DND-41 (cell line): ENCODE data around the gene SMIM9.

Experiments used
- EZH2 ChIP-seq: IDR thresholded peaks from 3 replicates; pipeline ENCODE4 v1.6.1; 2012; ENCODE audit warnings: borderline replicate concordance, low read depth, mild to moderate bottlenecking, moderate library complexity, low read length, inconsistent platforms; ENCODE audit not compliant: severe bottlenecking
- TF ChIP-seq, protein P1 (sequence below): IDR thresholded peaks from 2 replicates; pipeline ENCODE4 v1.5.1; 2012; ENCODE audit warnings: borderline replicate concordance, low read length, moderate library complexity, mild to moderate bottlenecking; ENCODE audit not compliant: poor library complexity, severe bottlenecking; ENCODE audit errors: extremely low read depth

DNA sequence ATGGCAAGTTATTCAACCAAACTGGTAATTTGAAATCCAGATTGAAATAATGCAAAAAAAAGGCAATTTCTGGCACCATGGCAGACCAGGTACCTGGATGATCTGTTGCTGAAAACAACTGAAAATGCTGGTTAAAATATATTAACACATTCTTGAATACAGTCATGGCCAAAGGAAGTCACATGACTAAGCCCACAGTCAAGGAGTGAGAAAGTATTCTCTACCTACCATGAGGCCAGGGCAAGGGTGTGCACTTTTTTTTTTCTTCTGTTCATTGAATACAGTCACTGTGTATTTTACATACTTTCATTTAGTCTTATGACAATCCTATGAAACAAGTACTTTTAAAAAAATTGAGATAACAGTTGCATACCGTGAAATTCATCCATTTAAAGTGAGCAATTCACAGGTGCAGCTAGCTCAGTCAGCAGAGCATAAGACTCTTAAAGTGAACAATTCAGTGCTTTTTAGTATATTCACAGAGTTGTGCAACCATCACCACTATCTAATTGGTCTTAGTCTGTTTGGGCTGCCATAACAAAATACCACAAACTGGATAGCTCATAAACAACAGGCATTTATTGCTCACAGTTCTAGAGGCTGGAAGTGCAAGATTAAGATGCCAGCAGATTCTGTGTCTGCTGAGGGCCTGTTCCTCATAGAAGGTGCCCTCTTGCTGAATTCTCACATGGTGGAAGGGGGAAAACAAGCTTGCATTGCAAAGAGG lies 24.4 kb downstream of the SMIM9 start:
- TF ChIP-seq, protein P1, sequence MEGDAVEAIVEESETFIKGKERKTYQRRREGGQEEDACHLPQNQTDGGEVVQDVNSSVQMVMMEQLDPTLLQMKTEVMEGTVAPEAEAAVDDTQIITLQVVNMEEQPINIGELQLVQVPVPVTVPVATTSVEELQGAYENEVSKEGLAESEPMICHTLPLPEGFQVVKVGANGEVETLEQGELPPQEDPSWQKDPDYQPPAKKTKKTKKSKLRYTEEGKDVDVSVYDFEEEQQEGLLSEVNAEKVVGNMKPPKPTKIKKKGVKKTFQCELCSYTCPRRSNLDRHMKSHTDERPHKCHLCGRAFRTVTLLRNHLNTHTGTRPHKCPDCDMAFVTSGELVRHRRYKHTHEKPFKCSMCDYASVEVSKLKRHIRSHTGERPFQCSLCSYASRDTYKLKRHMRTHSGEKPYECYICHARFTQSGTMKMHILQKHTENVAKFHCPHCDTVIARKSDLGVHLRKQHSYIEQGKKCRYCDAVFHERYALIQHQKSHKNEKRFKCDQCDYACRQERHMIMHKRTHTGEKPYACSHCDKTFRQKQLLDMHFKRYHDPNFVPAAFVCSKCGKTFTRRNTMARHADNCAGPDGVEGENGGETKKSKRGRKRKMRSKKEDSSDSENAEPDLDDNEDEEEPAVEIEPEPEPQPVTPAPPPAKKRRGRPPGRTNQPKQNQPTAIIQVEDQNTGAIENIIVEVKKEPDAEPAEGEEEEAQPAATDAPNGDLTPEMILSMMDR = no peak
- TF ChIP-seq EZH2 = no peak
